HL-60/S4 treated with retinoic acid at 250 ng/mL for 4 days and 3 days (cell line): Measurements from ENCODE around the gene PTGS1.
"Not testable (repeated sequence)": the region's sequence is repeated elsewhere in the genome, so short reads cannot be mapped to it uniquely, and the experiment has no call there.

ENCODE experiments used
- in situ Hi-C: fragments of 300-500 bp; cut with MboI; formaldehyde crosslinking; loops from 2 replicates; pipeline ENCODE4 v1.7.0; 2022; ENCODE audit warnings: low sequenced_read_pairs

The PTGS1 gene

GRCh38 chr9:122394265-122395125, 23.7 kb downstream of the PTGS1 start:
- in situ Hi-C loops: no loop called here

GRCh38 chr9:122396614-122397148, 25.9 kb downstream of the PTGS1 start:
- in situ Hi-C loops: no loop called here

- in situ Hi-C loops: no loop called here
Observed at GRCh38 chr9:122397749-122398148, 26.9 kb downstream of the PTGS1 start.

GRCh38 chr9:122398371-122398924, 27.6 kb downstream of the PTGS1 start:
- in situ Hi-C loops: no loop called here

GRCh38 chr9:122401896-122402295, 31.1 kb downstream of the PTGS1 start:
- in situ Hi-C loops: no loop called here

GRCh38 chr9:122402403-122402871, 31.6 kb downstream of the PTGS1 start:
- in situ Hi-C loops: no loop called here

- in situ Hi-C loops: no loop called here
Observed at GRCh38 chr9:122402874-122403273, 32.0 kb downstream of the PTGS1 start.

GRCh38 chr9:122403381-122404000, 32.7 kb downstream of the PTGS1 start:
- in situ Hi-C loops: no loop called here

GRCh38 chr9:122405304-122406069, 34.7 kb downstream of the PTGS1 start:
- in situ Hi-C loops: not testable (repeated sequence)

GRCh38 chr9:122406070-122406890, 35.5 kb downstream of the PTGS1 start:
- in situ Hi-C loops: no loop called here

GRCh38 chr9:122414108-122414507, 43.3 kb downstream of the PTGS1 start:
- in situ Hi-C loops: not testable (repeated sequence)

GRCh38 chr9:122418016-122418415, 47.2 kb downstream of the PTGS1 start:
- in situ Hi-C loops: no loop called here

GRCh38 chr9:122420315-122420714, 49.5 kb downstream of the PTGS1 start:
- in situ Hi-C loops: no loop called here

GRCh38 chr9:122425087-122425486, 54.3 kb downstream of the PTGS1 start:
- in situ Hi-C loops: no loop called here

- in situ Hi-C loops: no loop called here
Observed at GRCh38 chr9:122426723-122427122, 55.9 kb downstream of the PTGS1 start.

- in situ Hi-C loops: no loop called here
Observed at GRCh38 chr9:122442568-122442967, 71.7 kb downstream of the PTGS1 start.

GRCh38 chr9:122444041-122444733, 73.4 kb downstream of the PTGS1 start:
- in situ Hi-C loops: no loop called here
